K562 (cell line): ENCODE measurements around the gene HSFX3. TPM values are rescaled to one million over a fixed set of nuclear protein-coding genes. Genes with fewer than 3 reads are reported as not detected.
"Not testable (repeated sequence)": the region's sequence is repeated elsewhere in the genome, so short reads cannot be mapped to it uniquely, and the experiment has no call there.

Experiments used
- ATAC-seq: fragments of 200-7000 bp; cut with Tn5 transposase; 3 replicates; pipeline ENCODE4 v1.9.1; 2020; ENCODE audit warnings: moderate library complexity
- BruUV-seq: library from RNA; stranded (reverse); fragments of 400-500 nt; replicated peaks from 2 replicates; lab custom pipeline; 2021; lab: Mats Ljungman, UMichigan
- CTCF ChIA-PET: fragments of 300-600 bp; formaldehyde crosslinking; extraction: SDS; loops from one replicate; lab custom pipeline; 2021; ENCODE audit warnings: low intra/inter-chr PET ratio; lab: Yijun Ruan, JAX
- POLR2A ChIA-PET: fragments of 300-600, 350-650 bp; sonication (Branson Sonifier 250); formaldehyde crosslinking; extraction: SDS; loops from one replicate; lab custom pipeline; 2021; ENCODE audit warnings: antibody characterized with exemption, inconsistent platforms; lab: Yijun Ruan, JAX
- DNase-seq, 4 experiments: peaks; one replicate each; pipeline versions ENCODE4 v3.0.0 to v3.0.0-alpha.2; 2011 to 2018; ENCODE audit warnings: low spot score in 3 of 4, mixed read lengths in 3 of 4; ENCODE audit errors: extremely low read depth in 1 of 4
- FAIRE-seq: peaks from 2 replicates; lab custom pipeline; 2011; peaks lifted over from hg19 to GRCh38; lab: Jason Lieb, UNC
- H2AFZ ChIP-seq: 2 replicates; pipeline ENCODE4 v1.6.0; 2011; ENCODE audit warnings: low read depth, low read length, control low read depth, inconsistent platforms
- H3K27ac ChIP-seq: fragments of 200-600 bp; 3 replicates; pipeline ENCODE4 v1.8.0; 2011; ENCODE audit warnings: low read depth, mild to moderate bottlenecking, control low read depth, inconsistent platforms, low read length, moderate library complexity, mixed read lengths; ENCODE audit errors: extremely low read depth
- H3K27me3 ChIP-seq, 2 experiments: fragments of 300-600 bp in 1 of 2; 2 replicates in 1 of 2; 3 replicates in 1 of 2; pipeline versions ENCODE4 v1.6.0 to v1.8.0; 2011; ENCODE audit warnings: inconsistent platforms in 2 of 2, low read length in 2 of 2, mild to moderate bottlenecking in 1 of 2, mixed read lengths in 1 of 2, moderate library complexity in 1 of 2; ENCODE audit not compliant: control insufficient read depth in 2 of 2, insufficient read depth in 2 of 2
- H3K36me3 ChIP-seq: fragments of 300-600 bp; 3 replicates; pipeline ENCODE4 v1.8.0; 2011; ENCODE audit warnings: mild to moderate bottlenecking, low read length, inconsistent platforms; ENCODE audit not compliant: control insufficient read depth, insufficient read depth
- H3K4me1 ChIP-seq, 2 experiments: fragments of 200-600 bp in 1 of 2; replicated peaks in 1 of 2; 2 replicates in 1 of 2; 3 replicates in 1 of 2; pipeline versions ENCODE4 v1.5.1 to v1.8.0; 2011; ENCODE audit warnings: inconsistent platforms in 2 of 2, low read length in 2 of 2, mild to moderate bottlenecking in 1 of 2, mixed read lengths in 1 of 2, moderate library complexity in 1 of 2; ENCODE audit not compliant: control insufficient read depth in 2 of 2, insufficient read depth in 2 of 2
- H3K4me2 ChIP-seq: 2 replicates; pipeline ENCODE4 v1.6.1; 2011; ENCODE audit warnings: low read length, control low read depth, inconsistent platforms, mixed read lengths; ENCODE audit not compliant: insufficient read depth
- H3K4me3 ChIP-seq: fragments of 200-600 bp; sonication (generic), shearing (Covaris generic); 2 replicates; pipeline ENCODE4 v1.5.1; 2016; ENCODE audit warnings: control low read depth, inconsistent platforms
- H3K79me2 ChIP-seq: fragments of 200-600 bp; 3 replicates; pipeline ENCODE4 v1.8.0; 2011; ENCODE audit warnings: low read length, inconsistent platforms; ENCODE audit not compliant: control insufficient read depth, insufficient read depth
- H3K9ac ChIP-seq, 2 experiments: 2 replicates each; pipeline versions ENCODE4 v1.6.0 to v1.6.1; 2011; ENCODE audit warnings: low read depth in 2 of 2, low read length in 2 of 2, control low read depth in 1 of 2, inconsistent platforms in 1 of 2, mild to moderate bottlenecking in 1 of 2, mixed read lengths in 1 of 2; ENCODE audit not compliant: insufficient read depth in 1 of 2
- H3K9me1 ChIP-seq: one replicate; pipeline ENCODE4 v1.6.0; 2011; ENCODE audit warnings: inconsistent platforms, mild to moderate bottlenecking, low read length, moderate library complexity; ENCODE audit not compliant: control insufficient read depth, insufficient read depth
- H3K9me3 ChIP-seq: replicated peaks from 2 replicates; pipeline ENCODE4 v1.5.1; 2011; ENCODE audit warnings: low read depth, low read length, inconsistent platforms; ENCODE audit not compliant: control insufficient read depth, insufficient read depth
- H4K20me1 ChIP-seq: replicated peaks from 2 replicates; pipeline ENCODE4 v1.6.1; 2011; ENCODE audit warnings: low read length, inconsistent platforms, mixed read lengths; ENCODE audit not compliant: control insufficient read depth, insufficient read depth
- ARID1B ChIP-seq: fragments of 450-650 bp; IDR thresholded peaks from 2 replicates; pipeline ENCODE4 v1.6.1; 2016; ENCODE audit warnings: antibody characterized with exemption, mild to moderate bottlenecking, inconsistent platforms
- CBFA2T3 ChIP-seq: fragments of 450-650 bp; IDR thresholded peaks from 2 replicates; pipeline ENCODE4 v1.6.1; 2017
- CREM ChIP-seq: IDR thresholded peaks from 2 replicates; pipeline ENCODE4 v1.6.1; 2014; ENCODE audit warnings: antibody characterized with exemption, low read depth
- CTBP1 ChIP-seq: fragments of 450-650 bp; IDR thresholded peaks from 2 replicates; pipeline ENCODE4 v1.6.1; 2016; ENCODE audit warnings: borderline replicate concordance
- EGR1 ChIP-seq: fragments of 450-650 bp; conservative IDR thresholded peaks from 2 replicates; pipeline ENCODE4 v1.6.1; 2017; ENCODE audit warnings: mild to moderate bottlenecking
- ELF1 ChIP-seq: fragments of 200-800 bp; sonication (Bioruptor generic); IDR thresholded peaks from 2 replicates; pipeline ENCODE4 v1.6.1; 2016; ENCODE audit warnings: missing genetic modification characterization, missing compliant biosample characterization
- EP300 ChIP-seq: IDR thresholded peaks from 2 replicates; pipeline ENCODE4 v1.6.1; 2012; ENCODE audit warnings: low read length, improper control_type of control experiment
- FOXJ2 ChIP-seq: fragments of 200-800 bp; sonication (Bioruptor generic); IDR thresholded peaks from 2 replicates; pipeline ENCODE4 v1.6.1; 2016; ENCODE audit warnings: missing genetic modification characterization, missing compliant biosample characterization
- GABPA ChIP-seq: fragments of 200-800 bp; sonication (Bioruptor generic); conservative IDR thresholded peaks from 2 replicates; pipeline ENCODE4 v1.6.1; 2016; ENCODE audit warnings: low read depth, missing genetic modification characterization, missing compliant biosample characterization
- KDM1A ChIP-seq, 2 experiments: fragments of 450-650 bp; IDR thresholded peaks; 2 replicates each; pipeline ENCODE4 v1.6.1; 2016; ENCODE audit warnings: mild to moderate bottlenecking in 2 of 2
- MAFF ChIP-seq: IDR thresholded peaks from 2 replicates; pipeline ENCODE4 v1.6.1; 2012; ENCODE audit warnings: low read length, improper control_type of control experiment
- MAFK ChIP-seq: IDR thresholded peaks from 2 replicates; pipeline ENCODE4 v1.6.1; 2011; ENCODE audit warnings: low read length, improper control_type of control experiment
- NCOR1 ChIP-seq: fragments of 450-650 bp; IDR thresholded peaks from 2 replicates; pipeline ENCODE4 v1.6.1; 2016; ENCODE audit warnings: mild to moderate bottlenecking, moderate library complexity
- NFE2 ChIP-seq: IDR thresholded peaks from 2 replicates; pipeline ENCODE4 v1.6.1; 2014; ENCODE audit warnings: antibody characterized with exemption, low read depth
- NR2C2 ChIP-seq, 2 experiments: fragments of 200-800 bp in 1 of 2; sonication (Bioruptor generic) in 1 of 2; sonication (generic) in 1 of 2; formaldehyde crosslinking in 1 of 2; IDR thresholded peaks; 2 replicates each; pipeline versions ENCODE4 v1.6.1 to v1.8.0; 2016 to 2022; ENCODE audit warnings: mild to moderate bottlenecking in 1 of 2, missing compliant biosample characterization in 1 of 2, missing genetic modification characterization in 1 of 2, missing genetic modification reagents in 1 of 2
- POLR2G ChIP-seq: fragments of 200-400 bp; formaldehyde crosslinking; IDR thresholded peaks from 2 replicates; pipeline ENCODE4 v1.6.1; 2017; ENCODE audit warnings: low read depth, mild to moderate bottlenecking, antibody characterized with exemption, low read length, moderate library complexity
- RCOR1 ChIP-seq, 2 experiments: IDR thresholded peaks; 2 replicates each; pipeline ENCODE4 v1.6.1; 2012; ENCODE audit warnings: low read depth in 2 of 2, low read length in 2 of 2, borderline replicate concordance in 1 of 2, improper control_type of control experiment in 1 of 2
- RFX1 ChIP-seq: fragments of 450-650 bp; IDR thresholded peaks from 2 replicates; pipeline ENCODE4 v1.6.1; 2016; ENCODE audit warnings: mild to moderate bottlenecking, moderate library complexity
- RNF2 ChIP-seq: sonication (generic); IDR thresholded peaks from 2 replicates; pipeline ENCODE4 v1.6.1; 2016
- YY1 ChIP-seq, 3 experiments: IDR thresholded peaks; 2 replicates each; pipeline ENCODE4 v1.6.1; 2011; ENCODE audit warnings: low read length in 2 of 3, mild to moderate bottlenecking in 2 of 3, moderate library complexity in 2 of 3, borderline replicate concordance in 1 of 3, control low read depth in 1 of 3, low read depth in 1 of 3; ENCODE audit not compliant: insufficient read depth in 3 of 3, insufficient replicate concordance in 2 of 3, control insufficient read depth in 1 of 3, insufficient read length in 1 of 3; ENCODE audit errors: extremely low read depth in 1 of 3
- WGBS: fragments of 100-300 bp; shearing (Covaris generic); methylation state at CpG from one replicate; pipeline ENCODE4 v1.1.6; 2016; ENCODE audit warnings: low coverage, mixed read lengths; ENCODE audit not compliant: insufficient coverage; ENCODE audit errors: missing lambda C conversion rate; 5-methylcytosine and 5-hydroxymethylcytosine counted together
- in situ Hi-C: fragments of 300-500 bp; cut with MboI; formaldehyde crosslinking; loops from 4 replicates; pipeline ENCODE4 v1.15.0; 2018; ENCODE audit warnings: inconsistent platforms, mixed read lengths
- intact Hi-C: fragments of 100-400 bp; cut with micrococcal nuclease; formaldehyde crosslinking; loops from 2 replicates; pipeline ENCODE4 v1.14.2; 2022
- polyA plus RNA-seq, 8 experiments: library from polyadenylated mRNA; depleted of rRNA in 4 of 8; stranded (reverse) in 5 of 8; unstranded in 3 of 8; fragments of >200 nt; fragmentation: Nextera tagmentation in 2 of 8; fragmentation: Illumina TruSeq in 1 of 8; extraction: Ambion mirVana in 2 of 8; extraction: Trizol in 1 of 8; gene quantifications; 2 replicates each; pipeline versions ENCODE4 v1.2.1 to v1.2.3, GENCODE V29; 2011 to 2014; ENCODE audit warnings: inconsistent platforms in 1 of 8, missing spikeins in 1 of 8
- total RNA-seq, 7 experiments: library from RNA; depleted of rRNA in 6 of 7; stranded (reverse); fragments of >200 nt in 6 of 7; fragmentation: Illumina TruSeq in 2 of 7; extraction: Trizol in 2 of 7; gene quantifications; 2 replicates each; pipeline versions ENCODE4 v1.2.1 to v1.2.3, GENCODE V29; 2011 to 2021; ENCODE audit warnings: low replicate concordance in 1 of 7
- TF ChIP-seq, protein P1 (sequence below): sonication (generic); formaldehyde crosslinking; IDR thresholded peaks from 2 replicates; pipeline ENCODE4 v1.8.0; 2022; ENCODE audit warnings: missing genetic modification reagents, mild to moderate bottlenecking, moderate library complexity, borderline replicate concordance

The HSFX3 gene
- total and polyA plus RNA-seq, 9 of the 15 experiments (the other 6 are each of a cell fraction or from before 2014, with no cell fraction given): 0.08 to 0.10 TPM; not detected in 7

- H3K36me3 ChIP-seq; H3K27me3 ChIP-seq; in situ Hi-C loops; BruUV-seq; H3K4me2 ChIP-seq; CTCF ChIA-PET; H3K4me3 ChIP-seq; H3K79me2 ChIP-seq; intact Hi-C loops; H3K9me1 ChIP-seq; H3K9ac ChIP-seq; H4K20me1 ChIP-seq; H3K27ac ChIP-seq; POLR2A ChIA-PET; H3K9me3 ChIP-seq; TF ChIP-seq NR2C2 (CRISPR knock-in tag; IDR thresholded peaks at IDR 0.05): not testable (repeated sequence)
- FAIRE-seq (peak; percentile 100), DNase-seq (peak; percentile 28 to 74 (median 34)), ATAC-seq (peak; percentile 96)
- H3K4me1 ChIP-seq: peaks cover 0 to 12% of the 10 kb centered on the region in 2 experiments; a peak in 3 of 5 replicates
- H2AFZ ChIP-seq: 0 out of 2 replicates have a peak overlapping the region, but pooled peaks have one; percentile 45
- TF ChIP-seq EP300 (0 out of 2 replicates have a peak, but pooled peaks have one; percentile 14), RFX1 (peak; percentile 82), CTBP1 (peak; percentile 16; the same call in 1 of the 2 replicates), MAFK (peak; percentile 23; the same call in 1 of the 2 replicates), NR2C2 (tag; IDR thresholded peaks at IDR 0.05) (peak; percentile 67; the same call in 1 of the 2 replicates), MAFF (peak; percentile 10; the same call in 1 of the 2 replicates), GABPA (peak; percentile 66), YY1 (IDR thresholded peaks at IDR 0.05; ENCODE audit: borderline replicate concordance in 1 of 3, control insufficient read depth in 1 of 3, extremely low read depth in 1 of 3, insufficient read depth in 3 of 3, insufficient read length in 1 of 3, insufficient replicate concordance in 2 of 3, low read depth in 1 of 3, low read length in 2 of 3) (peak in 1 of 3 experiments; percentile 22), ARID1B (peak; percentile 36; the same call in 1 of the 2 replicates), CREM (0 out of 2 replicates have a peak, but pooled peaks have one; percentile 23), ELF1 (tag) (0 out of 2 replicates have a peak, but pooled peaks have one; percentile 44), FOXJ2 (tag) (peak; percentile 65; the same call in 1 of the 2 replicates), NFE2 (peak; percentile 76), RNF2 (0 out of 2 replicates have a peak, but pooled peaks have one; percentile 32), EGR1 (peak; percentile 71), CBFA2T3 (0 out of 2 replicates have a peak, but pooled peaks have one; percentile 15), NCOR1 (peak; percentile 22; the same call in 1 of the 2 replicates), POLR2G (peak; percentile 37; the same call in 1 of the 2 replicates), RCOR1 (IDR thresholded peaks at IDR 0.05; ENCODE audit: borderline replicate concordance in 1 of 2, low read depth in 2 of 2, low read length in 2 of 2) (peak in 1 of 2 experiments; percentile 44; a peak in 1 of 4 replicates), KDM1A (IDR thresholded peaks at IDR 0.05) (0 out of 4 replicates have a peak, but pooled peaks of 1 of the 2 experiments have one; percentile 21)
- TF ChIP-seq, protein P1, sequence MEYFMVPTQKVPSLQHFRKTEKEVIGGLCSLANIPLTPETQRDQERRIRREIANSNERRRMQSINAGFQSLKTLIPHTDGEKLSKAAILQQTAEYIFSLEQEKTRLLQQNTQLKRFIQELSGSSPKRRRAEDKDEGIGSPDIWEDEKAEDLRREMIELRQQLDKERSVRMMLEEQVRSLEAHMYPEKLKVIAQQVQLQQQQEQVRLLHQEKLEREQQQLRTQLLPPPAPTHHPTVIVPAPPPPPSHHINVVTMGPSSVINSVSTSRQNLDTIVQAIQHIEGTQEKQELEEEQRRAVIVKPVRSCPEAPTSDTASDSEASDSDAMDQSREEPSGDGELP (CRISPR knock-in tag): peak; percentile 32; the same call in 1 of the 2 replicates
- WGBS: 0% methylated on average over 2 of the region's 10 CpGs
Observed at GRCh38 chrX:149525389-149525788, 24.3 kb downstream of the HSFX3 start.
